ENCODE measurements around the gene TMEM253.

Gene TMEM253

GRCh38 chr14:21103710-21104447, 3.0 kb downstream of the TMEM253 start:
- peak; percentile 92 to 94 for DNase-seq (ENCODE audit: low read depth in 2 of 2)

DNA sequence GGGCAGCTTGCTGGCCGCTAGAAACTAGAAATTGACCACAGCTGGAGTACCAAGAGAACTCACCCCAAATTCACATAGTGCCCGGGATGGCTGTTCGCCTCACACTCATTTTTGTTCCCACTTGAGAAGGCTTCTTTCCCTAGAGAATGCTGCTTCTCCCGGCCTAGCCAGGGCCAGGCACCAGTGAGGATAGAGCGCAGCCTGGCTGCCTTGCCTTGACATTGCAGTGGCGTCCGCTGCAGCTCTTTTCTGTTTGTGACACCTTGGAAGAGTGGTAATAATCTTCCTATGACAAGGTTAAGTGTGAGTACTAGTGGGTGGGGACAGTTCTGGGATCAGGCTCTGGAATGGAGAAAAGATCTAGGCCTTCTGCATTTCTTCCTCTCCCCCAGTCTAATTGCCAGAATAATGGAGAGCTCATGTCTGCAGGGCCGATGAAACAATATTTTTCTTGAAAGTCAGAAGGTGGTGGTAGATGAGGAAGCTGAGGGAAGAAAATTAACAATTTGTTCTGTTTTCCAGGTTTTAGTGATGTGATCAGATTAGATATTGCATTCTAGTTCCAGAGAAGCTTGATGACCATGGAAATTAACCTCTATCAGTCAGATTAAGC, 3.7 kb downstream of the TMEM253 start:
- peak; percentile 49 to 53 for DNase-seq (ENCODE audit: low read depth in 2 of 2)

- no peak for DNase-seq (ENCODE audit: low read depth in 2 of 2)
Measured at GRCh38 chr14:21105095-21105494, 4.2 kb downstream of the TMEM253 start.

- DNase-seq (ENCODE audit: low read depth in 2 of 2): no peak
Measured at GRCh38 chr14:21106176-21106497, 5.3 kb downstream of the TMEM253 start.

DNA sequence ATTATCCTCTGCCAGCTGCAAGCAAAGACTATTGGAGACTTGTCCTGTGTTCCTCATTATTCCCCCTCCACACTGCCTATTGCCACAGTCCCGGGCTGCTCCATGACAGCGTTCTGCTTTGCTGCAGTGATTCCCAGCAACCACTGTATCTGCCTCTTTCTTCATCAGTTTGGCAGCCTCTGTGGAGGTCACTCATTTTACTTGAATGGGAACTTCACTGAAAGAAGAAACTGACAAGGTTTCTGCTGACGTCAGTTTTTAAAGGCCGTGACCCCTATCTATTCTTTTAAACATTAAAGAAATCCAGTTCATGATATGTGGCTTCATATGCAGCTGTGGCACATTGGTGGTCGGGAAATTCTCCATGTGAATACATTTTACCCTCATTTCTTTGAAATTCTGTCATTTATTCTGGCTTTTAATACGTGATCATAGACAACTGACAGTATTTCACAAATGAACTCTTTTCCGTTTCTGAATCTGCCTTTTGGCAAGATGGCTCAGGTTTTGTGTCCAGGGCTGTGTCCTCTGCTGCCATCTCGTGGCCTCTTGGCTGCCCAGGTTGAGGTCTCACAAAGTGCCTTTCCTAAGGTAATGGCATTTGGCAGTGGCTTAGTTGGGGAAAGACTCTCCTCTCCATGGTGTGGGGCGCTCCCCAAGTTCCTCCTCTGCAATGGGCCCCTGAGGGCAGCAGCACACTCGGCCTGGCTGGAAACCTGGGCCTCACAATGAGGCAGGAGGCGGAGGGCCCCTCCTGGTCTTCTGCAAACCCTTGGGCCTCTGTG, 5.8 kb downstream of the TMEM253 start:
- DNase-seq (ENCODE audit: low read depth in 2 of 2): peak; percentile 66 to 70

GRCh38 chr14:21107283-21107800, 6.5 kb downstream of the TMEM253 start:
- DNase-seq (ENCODE audit: low read depth in 2 of 2): no peak

GRCh38 chr14:21108791-21109190, 7.9 kb downstream of the TMEM253 start:
- no peak for DNase-seq (ENCODE audit: low read depth in 2 of 2)

GRCh38 chr14:21109377-21110138, 8.7 kb downstream of the TMEM253 start:
- DNase-seq (ENCODE audit: low read depth in 2 of 2): peak in 1 of 2 donors; percentile 54

- DNase-seq (ENCODE audit: low read depth in 2 of 2): no peak
Measured at GRCh38 chr14:21112255-21112654, 11.4 kb downstream of the TMEM253 start.

DNA sequence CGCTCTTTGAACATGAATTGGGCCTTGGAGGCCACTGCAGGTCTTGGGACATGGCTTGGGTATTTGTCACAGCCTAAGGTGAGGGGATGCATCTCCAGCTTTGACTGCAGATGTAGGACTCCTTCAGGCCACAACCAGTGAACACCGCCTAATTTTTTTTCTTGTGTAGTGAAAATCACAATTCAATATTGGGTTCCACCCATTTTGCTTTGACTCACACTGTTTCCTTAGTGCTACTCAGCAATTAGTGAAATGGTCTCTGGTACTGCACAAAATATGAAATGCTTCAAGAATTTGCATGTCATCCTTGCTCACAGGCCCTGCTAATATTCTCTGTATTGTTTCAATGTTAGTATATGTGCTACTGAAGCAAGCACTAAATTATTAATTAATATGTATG, 12.5 kb downstream of the TMEM253 start:
- DNase-seq (ENCODE audit: low read depth in 2 of 2): no peak

GRCh38 chr14:21118933-21119332, 18.1 kb downstream of the TMEM253 start:
- no peak for DNase-seq (ENCODE audit: low read depth in 2 of 2)

GRCh38 chr14:21120686-21121085, 19.8 kb downstream of the TMEM253 start:
- DNase-seq (ENCODE audit: low read depth in 2 of 2): no peak

GRCh38 chr14:21121122-21121521, 20.3 kb downstream of the TMEM253 start:
- DNase-seq (ENCODE audit: low read depth in 2 of 2): no peak

GRCh38 chr14:21123429-21123828, 22.6 kb downstream of the TMEM253 start:
- no peak for DNase-seq (ENCODE audit: low read depth in 2 of 2)

- DNase-seq (ENCODE audit: low read depth in 2 of 2): no peak
Measured at GRCh38 chr14:21133901-21134300, 33.0 kb downstream of the TMEM253 start.

DNA sequence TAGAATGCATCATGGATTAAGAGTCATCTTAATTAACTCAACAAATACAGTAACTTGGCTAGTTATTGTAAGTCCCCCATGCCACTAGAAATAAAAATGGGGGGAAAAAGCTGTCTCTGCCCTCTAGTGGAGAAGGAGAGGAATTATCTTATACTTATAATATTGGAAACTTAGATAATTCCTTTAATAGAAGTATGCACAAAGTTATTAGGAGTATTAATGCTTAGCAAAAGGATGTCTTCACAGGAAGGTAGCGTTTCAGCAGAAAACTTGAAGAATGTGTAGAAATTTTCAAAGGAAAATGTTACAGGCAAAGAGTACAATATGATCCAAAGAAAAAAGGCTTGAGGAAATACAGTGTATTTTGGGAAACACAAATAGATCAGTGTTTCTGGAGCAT, 35.2 kb downstream of the TMEM253 start:
- DNase-seq (ENCODE audit: low read depth in 2 of 2): no peak

DNA sequence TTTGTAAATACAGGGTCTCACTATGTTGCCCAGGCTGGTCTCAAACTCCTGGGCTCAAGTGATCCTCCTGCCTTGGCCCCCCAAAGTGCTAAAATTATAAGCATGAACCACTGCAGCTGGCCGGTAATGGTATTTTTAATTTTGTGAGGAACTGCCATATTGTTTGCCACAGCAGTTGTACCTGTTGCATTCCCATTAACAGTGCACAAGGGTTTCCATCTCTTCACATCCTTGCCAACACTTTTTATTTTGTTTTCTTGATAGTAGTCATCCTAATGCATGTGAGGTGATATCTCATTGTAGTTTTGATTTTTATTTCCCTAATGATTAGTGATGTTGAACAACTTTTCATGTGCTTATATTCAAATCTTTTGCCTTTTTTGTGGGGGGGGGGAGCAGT, 41.5 kb downstream of the TMEM253 start:
- DNase-seq (ENCODE audit: low read depth in 2 of 2): no peak

DNA sequence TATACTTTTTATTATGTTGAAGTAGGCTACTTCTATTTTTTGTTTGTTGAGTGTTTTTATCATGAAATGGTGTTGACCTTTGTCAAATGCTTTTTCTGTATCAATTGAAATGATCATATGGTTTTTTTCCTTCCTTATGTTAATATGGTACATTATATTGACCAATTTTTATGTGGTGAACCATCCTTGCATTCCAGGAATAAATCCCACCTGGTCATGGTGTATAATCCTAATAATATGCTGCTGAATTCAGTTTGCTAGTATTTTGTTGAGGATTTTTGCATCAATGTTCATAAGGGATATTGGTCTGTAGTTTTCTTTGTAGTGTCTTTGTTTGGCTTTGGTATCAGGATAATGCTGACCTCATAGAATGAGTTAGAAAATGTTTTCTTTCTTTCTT, 44.6 kb downstream of the TMEM253 start:
- DNase-seq (ENCODE audit: low read depth in 2 of 2): no peak

- no peak for DNase-seq (ENCODE audit: low read depth in 2 of 2)
Measured at GRCh38 chr14:21149641-21150367, 48.9 kb downstream of the TMEM253 start.
